ENCODE results near the gene UBASH3A.
"Not testable (repeated sequence)": the region's sequence is repeated elsewhere in the genome, so short reads cannot be mapped to it uniquely, and the experiment has no call there.

UBASH3A gene

DNA sequence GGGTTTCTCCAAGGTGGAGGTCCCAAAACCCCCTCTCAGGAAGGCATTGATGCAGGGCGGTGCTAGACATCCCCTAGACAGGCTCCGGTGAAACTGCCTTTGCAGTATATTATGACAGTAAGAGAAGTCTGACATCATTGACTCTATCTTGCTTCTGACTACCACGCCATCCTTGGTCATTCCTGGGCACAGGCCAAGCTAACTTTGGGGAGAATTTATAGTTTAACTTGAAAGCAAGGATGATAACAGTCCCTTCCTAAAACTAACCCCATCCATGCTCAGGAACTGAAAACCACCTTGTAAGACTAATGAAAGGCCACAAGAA lies 62.1 kb downstream of the UBASH3A start:
- DNase-seq (ENCODE audit: low read depth in 4 of 4, low spot score in 1 of 4): no peak

DNA sequence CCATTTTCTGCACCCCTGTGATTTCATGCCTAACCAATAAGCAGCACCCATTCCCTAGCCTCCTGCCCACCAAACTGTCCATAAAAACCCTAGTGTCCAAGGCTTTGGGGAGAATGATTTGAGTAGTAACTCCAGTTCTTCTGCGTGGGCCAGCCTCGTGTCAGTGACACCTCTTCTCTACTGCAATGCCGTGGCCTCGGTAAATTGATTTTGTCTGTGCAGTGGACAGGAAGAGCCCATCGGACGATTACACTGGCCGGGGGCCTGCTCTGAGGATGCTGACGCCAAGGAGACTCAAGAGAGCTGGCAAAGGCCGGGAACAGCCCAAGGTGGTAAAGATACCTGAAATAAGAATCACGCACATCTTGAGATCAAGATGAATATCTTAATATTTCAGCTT lies 63.0 kb downstream of the UBASH3A start:
- no peak for DNase-seq (ENCODE audit: low read depth in 4 of 4, low spot score in 1 of 4)

DNA sequence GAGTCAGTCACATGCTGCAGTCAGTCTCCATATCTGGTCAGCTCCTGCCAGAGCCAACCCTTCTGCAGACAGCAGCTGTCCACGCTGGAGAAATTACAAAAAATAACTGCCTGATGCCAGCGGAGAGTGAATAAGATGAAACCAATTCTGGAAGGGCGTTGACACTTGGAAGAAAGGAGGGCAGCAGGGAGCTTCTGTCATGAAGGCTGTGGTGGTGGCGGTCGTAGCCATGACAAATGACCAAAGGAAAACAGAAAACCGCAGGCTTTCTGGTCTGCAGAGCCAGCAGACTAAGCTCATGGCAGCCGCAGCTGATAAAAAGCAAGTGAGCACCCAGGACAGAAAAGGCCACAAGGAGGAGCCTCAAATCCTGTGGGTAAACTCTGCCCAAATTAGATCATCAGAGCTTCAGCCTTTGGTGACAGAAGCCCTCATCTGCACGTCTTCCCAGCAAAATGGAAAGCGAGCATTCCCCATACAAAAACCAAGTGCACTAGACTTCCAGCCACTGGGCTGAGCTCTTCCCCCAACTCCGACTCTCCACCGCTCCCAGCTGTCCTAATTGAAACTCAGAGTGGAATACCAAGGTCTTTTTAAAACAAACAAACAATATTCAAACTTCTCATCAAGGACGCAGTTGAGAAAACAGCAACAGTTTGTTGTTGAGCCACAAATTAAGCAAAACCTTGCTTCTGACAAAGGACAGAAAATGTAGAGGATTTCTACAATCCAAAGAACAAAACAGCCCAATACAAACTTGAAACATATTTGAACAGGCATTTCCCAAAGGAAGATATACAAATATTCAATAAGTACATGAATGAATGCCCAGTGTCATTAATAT lies 63.7 kb downstream of the UBASH3A start:
- DNase-seq (ENCODE audit: low read depth in 4 of 4, low spot score in 1 of 4): no peak

DNA sequence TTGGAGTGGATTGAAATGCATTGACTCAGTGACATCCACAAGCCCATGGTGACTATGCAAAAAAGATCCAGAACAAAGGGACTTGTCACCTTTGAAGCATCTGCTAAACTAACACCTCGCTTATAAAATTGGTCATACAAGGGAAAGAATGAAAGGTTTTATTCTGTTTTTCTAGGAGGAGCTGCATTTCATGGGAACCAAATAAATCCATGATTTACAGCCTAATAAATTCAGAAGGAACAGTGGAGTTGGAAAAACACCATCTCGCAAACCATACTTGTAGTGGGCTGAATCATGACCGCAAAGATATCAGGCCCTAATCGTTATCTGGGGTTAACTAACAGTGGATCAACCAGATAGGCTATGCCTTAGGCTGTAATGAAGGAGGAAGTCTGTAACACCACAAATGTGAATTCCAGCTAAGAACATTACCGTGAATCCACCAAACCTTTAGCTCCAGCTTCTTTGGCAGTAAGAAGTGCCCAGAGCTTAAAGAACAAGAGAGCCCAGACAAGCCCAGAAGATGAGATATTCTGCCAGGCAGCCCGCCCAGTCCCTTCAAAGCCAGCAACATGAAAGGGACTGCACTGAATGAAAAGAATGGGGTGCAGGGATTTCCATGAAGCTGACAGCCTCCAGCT lies 64.9 kb downstream of the UBASH3A start:
- DNase-seq (ENCODE audit: low read depth in 4 of 4, low spot score in 1 of 4): no peak

GRCh38 chr21:42469272-42469671 lies 65.6 kb downstream of the UBASH3A start:
- DNase-seq (ENCODE audit: low read depth in 4 of 4, low spot score in 1 of 4): no peak

DNA sequence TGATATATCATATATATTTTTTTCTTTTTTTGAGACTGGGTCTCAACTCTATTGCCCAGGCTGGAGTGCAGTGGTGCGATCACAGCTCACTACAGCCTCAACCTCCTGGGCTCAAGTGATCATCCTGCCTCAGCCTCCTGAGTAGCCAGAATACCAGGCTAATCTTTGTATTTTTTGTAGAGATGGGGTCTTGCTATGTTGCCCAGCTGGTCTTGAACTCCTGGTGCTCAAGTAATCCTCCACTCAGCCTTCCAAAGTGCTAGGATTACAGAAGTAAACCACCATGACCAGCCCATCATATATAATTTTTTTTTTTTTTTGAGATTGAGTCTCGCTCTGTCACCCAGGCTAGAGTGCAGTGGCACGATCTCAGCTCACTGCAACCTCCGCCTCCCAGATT lies 66.0 kb downstream of the UBASH3A start:
- not testable (repeated sequence) for DNase-seq (ENCODE audit: low read depth in 4 of 4, low spot score in 1 of 4)

GRCh38 chr21:42471206-42471605 lies 67.5 kb downstream of the UBASH3A start:
- no peak for DNase-seq (ENCODE audit: low read depth in 4 of 4, low spot score in 1 of 4)

- DNase-seq (ENCODE audit: low read depth in 4 of 4, low spot score in 1 of 4): no peak
These were observed 68.1 kb downstream of the UBASH3A start for GRCh38 chr21:42471716-42472330.

DNA sequence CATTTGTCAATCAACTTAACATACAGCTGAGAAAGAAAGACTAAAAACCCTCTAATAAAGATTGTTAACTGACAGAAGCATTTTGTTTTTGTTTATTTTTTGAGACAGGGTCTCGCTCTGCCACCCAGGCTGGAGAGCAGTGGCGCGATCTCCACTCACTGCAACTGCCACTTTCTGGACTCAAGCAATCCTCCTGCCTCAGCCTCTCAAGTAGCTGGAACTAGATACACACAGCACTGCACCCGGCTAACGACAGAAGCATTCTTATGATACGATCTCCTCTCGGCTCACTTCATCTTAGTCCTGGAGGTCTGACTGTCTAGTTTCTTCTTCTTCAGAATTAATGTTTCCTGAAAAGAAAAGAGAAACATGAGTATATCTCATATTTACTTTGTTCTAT lies 68.8 kb downstream of the UBASH3A start:
- no peak for DNase-seq (ENCODE audit: low read depth in 4 of 4, low spot score in 1 of 4)

DNA sequence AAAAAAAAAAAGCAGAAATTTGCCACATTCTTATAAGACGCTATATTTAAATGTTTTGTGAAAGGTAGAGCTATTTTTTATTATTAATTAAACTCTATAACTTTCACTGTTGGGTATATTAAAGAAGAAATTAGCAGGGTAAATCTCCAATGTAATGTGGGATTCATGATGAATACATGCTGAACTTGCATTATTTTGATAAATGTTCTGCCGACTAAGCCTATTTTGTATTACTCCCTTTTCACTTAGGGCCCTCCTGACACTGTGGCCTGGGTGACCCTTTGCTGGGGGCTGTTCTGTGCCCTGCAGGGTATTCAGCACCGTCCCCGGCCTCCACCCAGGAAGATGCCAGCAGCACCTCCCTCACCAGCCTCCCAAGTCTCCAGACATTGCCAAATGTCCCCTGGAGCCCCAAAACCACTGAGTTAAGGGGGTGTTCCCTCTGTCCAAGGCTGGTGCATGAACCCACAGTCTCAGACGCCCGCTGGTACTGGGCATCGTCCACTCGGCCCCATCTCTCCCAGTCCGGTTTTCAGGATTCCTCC lies 69.9 kb downstream of the UBASH3A start:
- no peak for DNase-seq (ENCODE audit: low read depth in 4 of 4, low spot score in 1 of 4)

GRCh38 chr21:42474043-42474831 lies 70.5 kb downstream of the UBASH3A start:
- DNase-seq (ENCODE audit: low read depth in 4 of 4, low spot score in 1 of 4): no peak

- no peak for DNase-seq (ENCODE audit: low read depth in 4 of 4, low spot score in 1 of 4)
These were observed 71.3 kb downstream of the UBASH3A start for GRCh38 chr21:42475036-42475435.

DNA sequence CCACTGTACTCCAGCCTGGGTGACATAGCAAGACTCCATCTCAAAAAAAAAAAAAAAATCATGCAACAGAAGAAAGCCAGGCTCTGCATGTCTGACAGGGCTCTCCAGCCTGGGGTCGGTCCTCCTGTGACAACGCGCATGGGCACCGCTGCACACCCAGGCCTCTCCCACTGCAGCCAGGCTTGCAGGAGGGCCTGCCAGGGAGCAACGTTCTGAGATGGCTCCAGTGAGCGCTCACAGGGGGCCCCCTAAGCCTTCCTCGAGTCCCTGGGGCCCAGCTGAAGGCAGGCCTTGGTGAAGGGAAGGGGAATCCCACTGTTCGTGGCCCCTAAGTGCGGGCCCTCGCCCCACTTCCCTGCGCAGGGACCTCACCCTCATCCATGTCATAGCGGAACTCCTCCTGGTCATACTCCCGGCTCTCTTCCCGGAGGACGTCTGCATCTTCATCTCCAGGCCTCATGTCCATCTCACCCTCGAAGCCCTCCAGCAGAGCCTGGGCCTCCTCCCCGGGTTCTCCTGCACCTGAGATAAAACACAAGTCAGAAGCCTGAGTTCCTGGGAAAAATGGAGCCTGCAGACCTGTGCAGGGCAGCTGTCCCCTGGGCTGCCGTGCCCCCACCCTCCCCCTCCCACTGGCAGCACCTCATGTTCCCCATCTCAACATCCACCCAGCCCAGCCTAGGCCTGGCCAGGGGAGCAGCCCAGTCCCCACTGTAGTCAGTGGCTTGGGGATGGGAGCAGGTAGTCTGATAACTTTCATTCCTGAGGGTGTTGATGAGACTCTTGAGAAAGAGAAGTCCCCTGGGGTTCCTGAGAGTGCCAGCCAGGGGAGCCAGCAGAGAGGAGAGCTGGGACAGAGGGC lies 72.1 kb downstream of the UBASH3A start:
- no peak for DNase-seq (ENCODE audit: low read depth in 4 of 4, low spot score in 1 of 4)

DNA sequence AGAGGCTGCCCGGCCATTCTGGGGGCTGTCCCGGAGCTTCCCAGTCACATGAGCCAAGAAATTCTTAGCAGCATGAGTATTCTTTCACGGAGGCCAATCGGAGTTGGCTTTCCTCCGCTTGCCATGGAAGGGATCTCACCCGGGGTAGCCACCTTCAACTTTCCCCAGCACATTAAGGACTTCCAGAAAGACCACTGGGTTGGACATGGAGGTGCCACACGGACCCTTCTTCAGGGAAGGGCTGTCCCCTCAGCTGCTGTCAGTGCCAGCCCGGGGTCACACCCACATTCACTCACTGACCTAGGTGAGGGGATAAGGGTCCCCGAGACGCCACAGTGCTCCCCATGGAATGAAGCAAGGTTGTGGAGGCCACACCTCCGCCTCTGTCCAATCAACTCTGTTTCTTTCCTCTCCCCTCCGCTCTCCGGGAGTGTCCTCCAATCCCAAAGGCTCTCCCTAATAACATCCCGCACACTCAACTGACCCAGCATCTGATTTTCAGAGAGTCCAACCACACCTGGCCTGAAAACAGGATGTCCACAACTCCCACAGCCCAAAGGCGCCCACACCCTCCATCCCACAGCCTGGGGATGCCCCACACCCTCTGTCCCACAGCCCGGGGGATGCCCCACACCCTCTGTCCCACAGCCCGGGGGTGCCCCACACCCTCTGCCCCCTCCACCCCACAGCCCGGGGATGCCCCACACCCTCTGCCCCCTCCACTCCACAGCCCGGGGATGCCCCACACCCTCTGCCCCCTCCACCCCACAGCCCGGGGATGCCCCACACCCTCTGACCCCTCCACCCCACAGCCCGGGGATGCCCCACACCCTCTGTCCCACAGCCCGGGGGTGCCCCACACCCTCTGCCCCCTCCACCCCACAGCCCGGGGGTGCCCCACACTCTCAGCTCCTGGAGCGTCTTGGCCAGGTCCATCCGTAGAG lies 73.0 kb downstream of the UBASH3A start:
- no peak for DNase-seq (ENCODE audit: low read depth in 4 of 4, low spot score in 1 of 4)

- no peak for DNase-seq (ENCODE audit: low read depth in 4 of 4, low spot score in 1 of 4)
These were observed 74.8 kb downstream of the UBASH3A start for GRCh38 chr21:42478504-42478903.

DNA sequence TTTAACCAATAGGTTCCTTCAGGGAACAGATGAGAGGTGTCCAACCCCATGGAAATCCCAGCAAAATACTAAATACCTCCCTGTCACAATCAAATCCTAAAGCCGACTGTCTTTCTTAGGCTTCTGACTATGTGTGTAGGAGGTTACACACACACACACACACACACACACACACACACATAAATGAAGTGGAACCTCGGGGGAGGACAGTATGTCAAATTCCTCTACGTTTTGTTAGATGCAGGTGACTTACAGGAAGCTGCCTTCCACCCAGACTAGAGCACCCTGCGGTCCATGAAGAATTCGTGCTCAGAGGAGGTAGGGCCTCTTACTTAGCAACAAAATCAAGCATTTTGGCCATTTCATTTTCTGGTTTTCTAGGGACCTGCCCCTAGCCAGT lies 75.9 kb downstream of the UBASH3A start:
- DNase-seq (ENCODE audit: low read depth in 4 of 4, low spot score in 1 of 4): no peak

GRCh38 chr21:42480736-42481135 lies 77.0 kb downstream of the UBASH3A start:
- DNase-seq (ENCODE audit: low read depth in 4 of 4, low spot score in 1 of 4): no peak

GRCh38 chr21:42481169-42481568 lies 77.5 kb downstream of the UBASH3A start:
- DNase-seq (ENCODE audit: low read depth in 4 of 4, low spot score in 1 of 4): no peak

DNA sequence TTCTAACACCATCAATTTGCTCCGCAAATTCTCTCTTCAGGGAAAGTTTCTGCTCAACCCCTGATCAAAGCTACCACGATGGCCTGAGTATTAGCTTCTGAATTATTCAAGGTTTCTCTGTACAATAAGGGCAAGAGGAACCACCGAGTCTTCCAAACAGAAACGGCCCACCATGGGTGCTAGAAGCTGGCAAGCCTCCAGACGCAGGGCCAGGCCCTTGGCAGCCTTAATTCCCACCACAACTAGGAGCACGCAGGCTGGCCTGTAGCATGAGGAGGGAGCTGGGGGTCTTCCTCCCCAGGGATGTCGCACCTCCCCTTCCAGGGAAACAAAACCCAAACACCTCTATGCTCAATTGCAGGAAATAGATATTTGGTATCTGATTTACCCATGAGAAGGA lies 81.3 kb downstream of the UBASH3A start:
- no peak for DNase-seq (ENCODE audit: low read depth in 4 of 4, low spot score in 1 of 4)
